Measurements from ENCODE around the gene GAS2.

Gene GAS2

GRCh38 chr11:22846726-22847125 lies 180.3 kb downstream of the GAS2 start:
- no peak for TF ChIP-seq CTCF (IDR thresholded peaks at IDR 0.05; ENCODE audit: borderline replicate concordance, insufficient read depth, low read depth, low read length)
- H3K4me3 ChIP-seq (ENCODE audit: low read depth, low read length): no peak overlapping the region

GRCh38 chr11:22851477-22851876 lies 185.1 kb downstream of the GAS2 start:
- H3K4me3 ChIP-seq (ENCODE audit: low read depth, low read length): no peak overlapping the region
- TF ChIP-seq CTCF (IDR thresholded peaks at IDR 0.05; ENCODE audit: borderline replicate concordance, insufficient read depth, low read depth, low read length): no peak

- H3K4me3 ChIP-seq (ENCODE audit: low read depth, low read length): no peak overlapping the region
- no peak for TF ChIP-seq CTCF (IDR thresholded peaks at IDR 0.05; ENCODE audit: borderline replicate concordance, insufficient read depth, low read depth, low read length)
Observed at GRCh38 chr11:22859756-22860155, 193.3 kb downstream of the GAS2 start.

GRCh38 chr11:22860241-22860640 lies 193.8 kb downstream of the GAS2 start, which contains the start of gene CCDC179:
Gene CCDC179 (minus strand): TSS chr11:22860474. CDS start chr11:22860421, 53 bp downstream.
- no peak for TF ChIP-seq CTCF (IDR thresholded peaks at IDR 0.05; ENCODE audit: borderline replicate concordance, insufficient read depth, low read depth, low read length)
- no peak within 1 kb of the TSS for H3K4me3 ChIP-seq (ENCODE audit: low read depth, low read length)
